Activated naive CD4-positive, alpha-beta T cell treated with anti-CD3 and anti-CD28 coated beads, Interleukin-2, amount 50 U/mL, for 16 hours (primary cell): ENCODE data around the gene DGCR8.

Source experiments
- DNase-seq: peaks from one replicate; pipeline ENCODE4 v3.0.0-alpha.2; 2020

DGCR8 gene

DNA sequence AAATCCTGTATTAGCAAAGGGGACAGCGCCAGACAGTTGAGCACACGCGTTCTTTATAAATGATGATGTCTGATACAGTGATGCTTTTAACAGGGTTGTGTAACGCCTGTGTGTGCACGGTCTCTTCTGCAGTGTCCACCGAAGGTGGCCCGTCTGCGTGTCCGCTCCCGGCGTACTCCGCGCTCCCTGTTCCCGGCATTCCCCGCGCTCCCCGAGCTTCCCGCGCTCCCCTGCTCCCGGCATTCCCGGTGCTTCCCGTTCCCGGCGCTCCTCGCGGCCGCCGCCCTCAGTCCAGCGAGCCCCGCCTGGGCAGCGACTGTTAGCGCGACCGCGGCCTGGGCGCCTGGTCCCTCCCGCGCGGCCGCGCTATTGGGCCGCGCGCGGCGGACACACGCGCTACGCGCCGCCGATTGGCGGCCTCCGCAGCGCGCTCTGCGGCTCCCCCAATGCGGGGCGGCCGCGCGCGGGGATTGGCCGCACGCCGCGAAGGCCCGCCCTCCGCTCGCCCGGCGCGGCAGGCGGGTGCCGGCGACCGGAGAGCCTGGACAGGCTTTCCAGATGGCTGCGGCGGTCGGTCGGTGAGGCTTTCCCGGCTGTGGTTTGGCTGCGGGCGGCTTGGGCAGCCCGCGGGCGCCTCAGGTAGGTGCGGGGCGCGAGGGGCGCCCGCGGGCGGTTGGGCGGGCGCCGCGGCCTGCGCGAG is at the start of gene DGCR8:
TSS of gene DGCR8 (plus strand) at position 497 of the 700 bp plus-strand sequence. CDS start 5,723 bp downstream, outside the sequence.
- peak; percentile 74 for DNase-seq

DNA sequence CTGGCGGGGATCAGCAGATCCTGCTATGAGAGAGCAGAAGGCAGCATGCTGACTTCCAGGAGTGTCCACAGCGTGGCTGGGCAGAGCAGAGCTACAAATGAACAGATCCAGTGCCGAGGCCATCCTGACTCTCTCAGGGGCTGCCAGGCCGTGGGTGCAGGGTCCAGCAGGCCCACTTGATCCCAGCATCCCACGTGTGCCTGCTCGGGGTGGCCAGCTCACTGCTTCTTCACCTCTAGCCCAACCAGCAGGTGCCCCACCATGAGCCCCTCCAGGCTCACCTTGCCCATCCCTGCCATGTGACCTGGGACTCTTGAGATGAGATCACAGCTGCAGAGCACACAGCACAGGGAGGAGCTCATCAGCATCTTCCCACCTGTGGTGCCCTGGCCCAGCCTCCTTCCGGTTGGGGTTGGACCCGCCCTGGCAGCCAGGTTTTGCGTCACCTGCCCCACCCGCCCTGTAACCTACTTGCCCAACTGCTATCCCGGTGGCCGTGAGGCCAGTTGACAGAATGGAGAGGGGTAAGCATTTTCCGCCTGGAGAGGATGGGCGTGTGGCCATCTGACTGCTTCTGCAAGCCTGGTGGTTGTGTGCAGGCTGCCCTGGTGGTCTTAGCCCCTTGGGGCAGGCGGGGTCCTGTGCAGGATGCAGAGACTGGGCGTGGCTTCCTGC is 48.2 kb upstream of the DGCR8 start:
- no peak for DNase-seq

- no peak for DNase-seq
These were observed 47.5 kb upstream of the DGCR8 start for GRCh38 chr22:20032407-20032991.

GRCh38 chr22:20033045-20033706 is 46.9 kb upstream of the DGCR8 start:
- DNase-seq = no peak

DNA sequence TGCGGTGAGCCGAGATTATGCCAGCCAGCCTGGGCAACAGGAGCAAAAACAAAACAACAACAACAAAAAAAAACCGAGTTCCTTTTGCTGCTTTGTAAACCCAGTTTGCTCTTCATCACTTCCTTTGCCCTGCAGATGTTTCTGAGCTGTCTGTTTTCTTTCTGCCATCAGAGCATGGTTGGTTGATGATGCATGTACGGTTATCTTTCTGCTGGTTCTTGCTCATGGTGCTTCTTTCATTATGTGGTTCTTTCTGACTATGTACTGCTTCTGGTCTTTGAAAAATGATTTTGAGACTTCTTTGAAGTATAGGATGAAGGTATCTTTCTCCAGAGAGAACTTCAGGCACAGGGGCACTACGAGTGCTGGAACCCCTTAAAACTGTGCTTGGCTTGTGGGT is 45.9 kb upstream of the DGCR8 start:
- no peak for DNase-seq

- DNase-seq = no peak
These were observed 44.5 kb upstream of the DGCR8 start for GRCh38 chr22:20035375-20036083.

DNA sequence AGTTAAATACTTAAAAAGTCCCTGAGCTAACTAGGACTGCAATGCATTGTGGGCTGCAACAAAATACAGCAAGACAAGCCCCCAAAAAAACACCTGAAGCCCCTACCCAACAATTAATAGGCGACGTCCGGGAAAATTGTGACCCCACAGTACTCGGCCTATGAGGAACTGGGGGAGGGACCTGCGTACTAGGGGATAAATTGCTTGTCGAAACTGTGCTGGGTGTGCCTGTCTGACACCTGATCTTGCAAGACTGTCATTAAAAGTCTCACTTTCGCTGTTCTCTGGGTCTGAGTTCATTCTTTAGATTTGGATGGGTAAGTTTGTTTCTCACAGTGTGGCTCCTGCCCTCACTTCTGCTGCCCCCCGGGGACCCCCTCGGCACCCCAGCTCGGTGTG is 44.0 kb upstream of the DGCR8 start:
- no peak for DNase-seq

DNA sequence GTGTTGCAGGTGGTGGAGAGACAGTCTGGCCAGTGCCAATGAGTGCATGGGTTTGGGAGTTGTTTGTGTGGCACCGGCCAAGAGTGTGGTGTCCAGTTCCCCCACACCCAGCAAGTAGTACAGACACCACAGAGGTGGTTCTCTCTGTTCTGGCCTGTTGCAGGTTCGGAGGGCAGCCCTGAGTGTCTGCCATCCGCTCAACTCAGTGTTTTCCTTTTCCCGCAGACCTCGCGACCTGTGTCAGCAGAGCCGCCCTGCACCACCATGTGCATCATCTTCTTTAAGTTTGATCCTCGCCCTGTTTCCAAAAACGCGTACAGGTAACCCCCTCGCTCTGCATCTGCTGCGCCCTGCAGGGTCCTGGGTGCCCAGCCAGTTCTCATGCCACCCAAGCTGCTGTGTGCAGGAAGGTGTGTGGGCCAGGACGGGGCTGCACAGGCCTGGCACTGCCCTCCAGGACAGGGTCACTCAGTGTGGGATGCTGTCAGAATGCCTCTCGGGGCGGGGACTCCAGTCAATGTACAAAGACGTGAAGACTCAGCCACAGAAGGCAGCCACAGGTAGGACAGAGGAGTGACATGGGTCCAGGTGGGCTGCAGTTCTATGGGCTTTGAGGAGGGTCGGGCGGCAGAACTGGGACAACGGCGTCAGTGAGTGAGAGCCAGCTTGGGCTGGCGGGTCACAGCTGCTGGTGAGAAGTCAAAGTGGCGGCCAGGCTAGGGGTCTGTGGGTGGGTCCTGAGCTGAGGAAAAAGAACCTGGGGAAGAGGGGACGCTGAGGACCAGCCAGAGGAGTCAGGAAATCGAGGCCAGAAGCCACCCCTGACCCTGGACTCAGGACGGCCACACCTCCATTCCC is 43.3 kb upstream of the DGCR8 start:
- no peak for DNase-seq

GRCh38 chr22:20037419-20037818 is 42.6 kb upstream of the DGCR8 start:
- DNase-seq = no peak

- DNase-seq = no peak
These were observed 41.5 kb upstream of the DGCR8 start for GRCh38 chr22:20038574-20038973.

GRCh38 chr22:20039683-20040325 is 40.2 kb upstream of the DGCR8 start:
- DNase-seq = no peak

DNA sequence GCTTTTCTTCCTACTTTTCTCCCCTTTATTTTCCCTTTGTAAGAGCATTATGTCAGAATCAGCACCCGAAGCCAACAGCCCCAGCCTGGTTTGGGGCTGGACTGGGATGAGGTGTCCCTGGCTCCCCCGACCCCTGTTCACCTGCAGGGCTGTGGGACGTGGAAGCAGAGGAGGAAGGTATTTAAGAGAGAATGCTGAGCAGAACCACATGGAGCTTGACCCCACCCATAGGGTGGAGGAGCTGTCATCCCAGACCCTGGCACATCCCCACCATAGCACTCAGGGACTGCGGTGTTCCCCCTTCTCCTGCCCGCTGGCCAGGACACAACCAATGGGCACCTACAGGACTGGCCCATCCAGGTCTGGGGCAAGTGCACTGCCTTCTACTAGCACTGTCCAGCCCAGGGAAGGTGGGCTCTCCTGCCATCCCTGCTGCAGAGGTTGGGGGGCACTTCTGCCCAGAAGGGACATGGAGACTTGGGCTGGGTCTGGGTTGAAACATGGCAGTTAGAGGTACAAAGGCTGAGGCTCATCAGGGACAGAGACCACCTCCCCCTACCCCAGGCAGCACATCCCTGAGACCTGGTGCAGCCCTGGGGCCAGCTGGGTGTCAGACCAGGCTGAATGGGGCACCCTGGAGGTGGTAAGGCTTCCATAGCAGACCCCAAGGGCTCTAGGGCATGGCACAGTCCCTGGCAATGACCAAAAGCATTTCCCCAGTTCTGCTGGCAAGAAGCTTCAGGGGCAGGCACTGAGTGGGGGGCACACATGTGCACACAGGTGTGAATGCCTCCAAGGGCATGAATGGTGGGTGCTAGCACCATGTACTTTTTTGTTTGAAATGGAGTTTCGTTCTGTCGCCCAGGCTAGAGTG is 39.5 kb upstream of the DGCR8 start:
- no peak for DNase-seq

- no peak for DNase-seq
These were observed 36.7 kb upstream of the DGCR8 start for GRCh38 chr22:20043057-20043996.

- no peak for DNase-seq
These were observed 36.1 kb upstream of the DGCR8 start for GRCh38 chr22:20043997-20044342.

GRCh38 chr22:20044495-20045151 is 35.4 kb upstream of the DGCR8 start:
- DNase-seq = no peak

GRCh38 chr22:20046730-20047129 is 33.3 kb upstream of the DGCR8 start:
- no peak for DNase-seq

GRCh38 chr22:20051927-20052308 is 28.1 kb upstream of the DGCR8 start:
- DNase-seq = no peak

GRCh38 chr22:20052309-20053259 is 27.5 kb upstream of the DGCR8 start:
- no peak for DNase-seq
